GM19023 (cell line): ENCODE data around the gene KDELR1.
A peak's percentile ranks its signal among the peaks of the same experiment; 100 is the strongest.
"Not testable (repeated sequence)": the region's sequence is repeated elsewhere in the genome, so short reads cannot be mapped to it uniquely, and the experiment has no call there.

Source experiments
- ATAC-seq: cut with Tn5 transposase; IDR thresholded peaks from one replicate; pipeline ENCODE4 v1.9.1; 2021; ENCODE audit warnings: mild to moderate bottlenecking, moderate library complexity; ENCODE audit not compliant: unreplicated experiment

KDELR1 gene

DNA sequence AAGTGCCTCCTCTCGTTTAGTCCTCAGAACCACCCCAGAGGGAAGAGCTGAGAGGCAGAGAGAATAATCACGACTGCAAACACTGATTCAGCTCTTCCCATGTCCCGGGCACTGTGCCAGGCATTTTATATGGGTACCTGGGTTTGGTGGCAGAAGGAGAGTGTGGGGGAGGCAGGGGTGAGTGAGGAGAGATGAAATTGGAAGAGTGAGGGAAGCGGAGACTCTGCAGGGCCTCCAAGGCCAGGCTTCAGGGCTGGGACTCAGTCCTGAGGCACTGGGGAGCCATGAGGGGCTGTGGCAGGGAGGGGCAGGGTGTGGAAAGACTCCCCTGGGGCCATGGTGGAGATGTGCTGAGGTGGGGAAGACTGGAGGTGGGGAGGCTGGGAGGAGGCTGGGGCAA lies 18.4 kb downstream of the KDELR1 start:
- no peak for ATAC-seq

GRCh38 chr19:48371771-48372170 lies 19.6 kb downstream of the KDELR1 start:
- ATAC-seq: not testable (repeated sequence)

DNA sequence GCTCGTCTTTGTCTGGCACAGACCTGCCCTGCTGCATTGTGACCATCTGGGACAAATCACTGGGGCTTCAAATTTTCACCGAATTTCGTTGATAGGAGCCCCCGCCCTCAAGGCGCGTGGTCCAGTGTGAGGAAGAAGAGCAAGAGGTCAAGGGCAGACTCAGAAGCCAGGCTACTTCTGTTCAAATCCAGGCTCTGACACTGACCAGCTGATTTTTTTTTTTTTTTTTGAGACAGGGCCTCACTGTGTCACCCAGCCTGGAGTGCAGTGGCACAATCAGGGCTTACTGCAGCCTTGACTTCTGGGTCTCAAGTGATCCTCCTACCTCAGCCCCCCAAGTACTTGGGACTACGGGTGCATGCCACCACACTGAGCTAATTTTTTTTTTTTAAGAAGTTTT lies 20.0 kb downstream of the KDELR1 start:
- no peak for ATAC-seq

GRCh38 chr19:48370955-48371354 lies 20.4 kb downstream of the KDELR1 start:
- ATAC-seq: no peak

DNA sequence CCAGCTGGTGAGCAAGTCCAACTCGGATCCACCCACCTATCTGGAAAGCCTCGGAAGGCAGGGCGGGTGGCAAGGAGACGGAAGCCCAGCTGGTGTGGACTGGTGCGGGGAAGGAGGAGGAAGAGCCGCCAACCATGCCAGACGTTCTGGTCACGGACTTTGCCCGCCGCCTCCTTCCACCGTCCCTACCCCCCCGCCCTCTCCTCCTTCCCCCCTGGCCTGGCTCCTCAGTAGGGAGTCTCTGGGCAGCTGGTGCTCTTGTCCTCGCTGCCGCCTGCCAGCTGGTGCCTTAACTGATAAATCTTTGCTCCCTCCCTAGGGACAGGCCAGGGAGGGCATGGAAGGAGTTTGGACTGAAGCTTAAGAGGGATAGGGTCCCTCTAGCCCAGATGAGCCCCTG lies 22.4 kb downstream of the KDELR1 start:
- ATAC-seq: no peak

DNA sequence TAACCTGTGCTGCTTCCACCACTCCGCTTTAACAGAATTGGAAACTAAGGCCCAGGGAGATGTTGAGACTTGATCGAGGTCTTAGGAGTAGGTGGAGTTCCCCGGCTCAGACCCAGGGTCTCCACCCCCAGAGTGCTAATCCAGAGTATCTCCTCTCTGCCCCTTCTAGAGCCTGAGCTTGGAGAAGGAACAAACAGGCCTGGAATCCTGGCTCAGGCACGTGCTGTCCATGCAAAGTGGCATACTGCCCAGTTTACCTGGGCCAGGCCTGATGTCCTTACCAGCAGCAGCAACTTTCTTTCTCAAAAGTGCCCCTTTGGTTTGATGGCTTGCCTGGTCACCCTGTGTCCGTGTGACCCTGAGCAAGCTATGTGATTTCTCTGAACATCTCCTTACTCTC lies 23.5 kb downstream of the KDELR1 start:
- no peak for ATAC-seq

DNA sequence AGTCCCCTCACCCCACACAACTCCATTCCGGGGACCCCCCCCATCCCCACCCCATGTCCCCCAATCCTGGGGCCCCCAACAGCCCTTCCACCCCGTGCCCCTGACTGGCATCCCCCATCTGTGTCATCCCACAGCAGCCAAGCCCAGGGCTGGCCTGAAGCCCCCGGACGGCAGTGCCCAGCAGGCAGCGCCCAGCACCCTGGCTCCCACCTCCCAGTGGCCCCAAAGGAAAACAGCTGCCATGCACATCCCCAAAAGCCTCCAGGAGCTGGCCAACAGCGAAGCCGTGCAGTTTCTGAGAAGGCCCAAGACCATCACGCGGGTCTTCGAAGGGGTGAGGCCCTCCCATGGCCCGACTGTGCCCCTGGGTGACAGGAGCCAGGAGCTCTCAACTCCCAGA lies 25.7 kb downstream of the KDELR1 start:
- ATAC-seq: no peak

GRCh38 chr19:48364598-48365348 lies 26.6 kb downstream of the KDELR1 start:
- ATAC-seq: no peak

- peak; percentile 79 for ATAC-seq
These were observed 27.3 kb downstream of the KDELR1 start, which contains the start of the genes SYNGR4 and TMEM143 for GRCh38 chr19:48363810-48364597. Gene SYNGR4 (plus strand): TSS chr19:48364367. CDS start chr19:48365843, 1,476 bp downstream. Gene TMEM143 (minus strand): TSS chr19:48363940. CDS start chr19:48363920, 20 bp downstream.

DNA sequence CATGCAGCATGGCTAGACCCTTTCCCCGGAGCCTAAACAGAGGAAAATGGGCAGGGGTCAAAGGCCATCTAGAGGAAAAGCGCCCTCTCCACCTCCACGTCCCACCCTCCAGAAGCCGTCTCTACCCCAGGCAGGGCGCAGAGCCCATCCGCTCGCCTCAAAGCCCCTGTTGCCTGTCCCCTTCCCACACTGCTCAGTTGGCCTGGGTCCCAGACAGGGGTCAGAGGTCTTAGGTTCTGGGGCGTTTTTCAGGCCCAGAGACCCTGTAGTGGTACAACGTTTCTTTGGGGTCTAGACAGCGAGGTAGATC lies 27.9 kb downstream of the KDELR1 start:
- ATAC-seq: peak; percentile 27

DNA sequence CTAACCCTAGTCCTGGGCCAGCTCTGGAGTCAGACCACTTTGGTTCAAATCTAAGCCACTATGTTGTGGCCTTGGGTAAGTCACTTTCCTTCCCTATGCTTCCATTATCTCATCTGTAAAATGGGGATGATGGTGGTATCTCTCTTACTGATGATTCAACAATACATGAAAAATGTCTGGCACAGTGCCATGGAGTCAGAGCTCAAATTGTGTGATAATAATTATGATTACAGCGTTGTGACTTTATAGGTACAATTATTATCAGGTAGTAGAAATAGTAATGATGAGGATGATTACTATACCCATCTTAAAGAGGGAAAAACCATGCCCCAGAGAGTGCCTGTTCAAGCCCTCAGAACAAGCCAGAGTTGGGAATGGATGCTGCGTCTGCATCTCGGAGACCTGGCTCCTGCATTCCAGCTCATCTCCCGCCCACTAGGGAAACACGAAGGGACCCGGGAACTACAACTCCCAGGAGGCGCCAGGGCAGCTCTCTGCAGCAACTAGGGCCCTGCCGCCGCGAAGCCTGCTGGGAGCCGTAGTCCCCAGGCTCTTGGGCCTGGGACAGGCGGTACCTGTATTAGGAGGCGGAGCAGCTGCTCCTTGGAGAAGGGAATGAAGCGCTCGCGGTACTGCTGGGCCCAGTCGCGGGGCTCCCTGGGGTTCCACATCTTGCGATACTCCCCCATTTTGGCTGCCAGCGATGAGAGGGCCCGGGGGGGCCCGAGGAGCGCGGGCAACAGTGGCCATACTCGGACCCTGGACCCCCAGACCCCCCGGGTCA lies 28.4 kb downstream of the KDELR1 start:
- ATAC-seq: peak; percentile 49

GRCh38 chr19:48361912-48362311 lies 29.4 kb downstream of the KDELR1 start:
- no peak for ATAC-seq

DNA sequence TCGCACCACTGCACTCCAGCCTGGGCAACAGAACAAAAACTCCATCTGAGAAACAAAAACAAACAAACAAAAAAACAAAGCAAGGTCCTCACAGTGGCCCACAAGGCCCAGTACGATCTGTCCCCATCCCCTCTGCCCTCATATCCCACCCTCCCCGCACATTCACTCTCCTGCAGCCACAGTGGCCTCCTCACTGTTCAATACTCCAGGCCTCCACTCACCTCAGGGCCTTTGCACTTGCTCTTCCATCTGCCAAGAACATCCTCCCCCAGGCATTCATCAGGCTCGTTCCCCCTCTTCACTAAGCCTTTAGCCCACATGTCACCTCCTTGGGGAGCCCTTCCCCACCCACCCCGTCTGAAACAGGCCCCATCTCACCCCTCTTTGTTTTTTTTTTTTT lies 32.2 kb downstream of the KDELR1 start:
- no peak for ATAC-seq

GRCh38 chr19:48355365-48355954 lies 35.9 kb downstream of the KDELR1 start:
- ATAC-seq: no peak

- ATAC-seq: no peak
These were observed 36.9 kb downstream of the KDELR1 start for GRCh38 chr19:48354332-48354992.

DNA sequence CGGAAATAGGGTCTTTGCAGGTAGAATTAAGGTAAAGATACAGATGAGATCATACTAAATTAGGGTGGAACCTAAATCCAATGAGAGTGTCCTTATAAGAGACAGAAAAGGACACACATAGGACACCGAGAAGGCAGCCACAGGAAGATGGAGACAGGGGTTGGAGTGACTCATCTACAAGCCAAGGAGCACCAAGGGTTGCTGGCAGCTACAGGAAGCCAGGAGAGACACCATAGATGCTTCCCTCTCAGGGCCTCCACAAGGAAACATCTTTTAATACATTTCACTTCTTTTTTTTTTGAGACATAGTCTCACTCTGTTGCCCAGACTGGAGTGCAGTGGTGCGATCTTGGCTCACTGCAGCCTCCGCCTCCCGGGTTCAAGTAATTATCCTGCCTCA lies 37.7 kb downstream of the KDELR1 start:
- ATAC-seq: no peak

DNA sequence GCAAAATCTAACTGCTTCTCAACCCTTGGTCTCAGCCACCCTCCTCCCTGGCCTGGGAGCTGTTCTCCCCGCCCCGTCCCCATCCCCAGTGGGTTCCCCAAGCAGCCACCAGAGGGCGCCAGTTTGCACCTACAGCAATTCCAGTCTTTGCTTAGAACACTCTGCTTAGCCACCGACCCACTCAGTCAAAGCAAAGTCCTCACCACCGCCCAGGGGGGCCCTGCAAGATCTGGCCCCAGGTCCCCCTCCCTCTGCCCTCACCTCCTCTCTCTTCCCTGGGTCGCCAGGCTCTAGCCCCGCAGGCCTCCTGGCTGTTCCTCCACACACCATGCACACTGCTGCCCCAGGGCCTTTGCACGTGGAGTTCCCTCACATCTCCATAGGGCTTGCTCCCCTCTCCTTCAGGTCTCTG lies 40.0 kb downstream of the KDELR1 start:
- no peak for ATAC-seq

DNA sequence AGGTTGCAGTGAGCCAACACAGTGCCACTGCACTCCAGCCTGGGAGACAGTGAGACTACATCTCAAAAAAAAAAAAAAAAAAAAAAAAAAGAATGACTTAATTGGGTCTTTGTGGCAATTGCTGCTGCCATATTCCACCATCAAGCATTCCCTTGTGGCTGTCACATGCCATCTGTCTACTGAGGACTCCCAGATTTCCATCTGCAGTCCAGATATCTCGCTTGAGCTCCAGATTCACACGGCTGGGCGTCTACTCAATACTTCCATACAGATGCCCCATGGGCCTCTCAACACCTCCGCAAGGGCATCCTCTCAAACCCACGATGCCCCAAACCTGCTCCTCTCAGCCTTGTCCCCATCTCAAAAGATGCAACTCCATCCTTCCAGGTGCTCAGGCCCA lies 40.5 kb downstream of the KDELR1 start:
- no peak for ATAC-seq

DNA sequence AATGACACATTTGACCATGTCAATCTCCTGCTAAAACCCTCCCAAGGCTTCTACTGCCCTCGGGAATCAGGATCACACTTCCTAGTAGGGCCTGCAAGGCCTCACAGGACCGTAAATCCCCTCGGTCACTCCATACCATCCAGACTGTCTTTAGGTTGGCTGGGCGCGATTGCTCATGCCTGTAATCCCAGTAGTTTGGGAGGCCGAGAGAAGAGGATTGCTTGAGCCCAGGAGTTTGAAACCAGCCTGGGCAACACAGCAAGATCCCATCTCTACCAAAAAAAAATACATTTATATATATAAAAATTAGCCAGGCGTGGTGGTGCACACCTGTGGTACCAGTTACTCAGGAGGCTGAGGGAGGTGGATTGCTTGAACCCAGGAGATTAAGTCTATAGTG lies 42.6 kb downstream of the KDELR1 start:
- ATAC-seq: no peak

DNA sequence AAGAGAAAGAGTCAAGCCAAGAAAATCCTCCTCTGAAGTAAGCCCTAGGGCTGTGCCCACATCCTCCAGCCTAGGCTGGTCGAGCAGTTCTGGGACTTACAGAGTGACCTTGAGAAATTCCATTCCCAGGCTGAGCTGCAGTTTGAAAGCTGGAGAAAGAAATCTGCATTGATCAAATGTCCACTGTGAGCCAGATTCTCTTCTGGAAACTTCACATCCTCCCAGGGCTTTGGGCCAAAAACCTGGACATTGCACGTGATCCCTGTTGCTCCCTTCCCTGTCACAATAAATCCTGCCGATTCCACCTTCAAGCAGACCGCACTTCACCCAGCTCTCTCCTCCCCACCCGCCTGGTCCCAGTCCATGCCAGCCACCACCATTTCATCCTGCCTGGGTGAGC lies 43.3 kb downstream of the KDELR1 start:
- no peak for ATAC-seq

DNA sequence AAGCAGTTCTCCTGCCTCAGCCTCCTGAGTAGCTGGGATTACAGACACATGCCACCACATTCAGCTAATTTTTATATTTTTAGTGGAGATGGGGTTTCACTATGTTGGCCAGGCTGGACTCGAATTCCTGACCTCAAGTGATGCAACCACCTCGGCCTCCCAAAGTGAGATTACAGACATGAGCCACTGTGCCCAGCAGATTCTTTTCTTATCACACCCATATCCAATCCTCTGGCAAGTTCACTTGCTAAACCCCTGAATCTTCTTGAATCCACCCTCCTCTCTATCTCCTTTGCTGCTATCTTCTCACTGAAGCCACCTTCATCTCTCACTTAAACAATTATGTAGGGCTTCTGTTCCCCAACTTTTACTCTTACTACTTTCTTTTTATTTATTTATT lies 45.2 kb downstream of the KDELR1 start:
- no peak for ATAC-seq
